HG03571 (cell line): ENCODE measurements around the gene SH3PXD2A.

ENCODE experiments used
- ATAC-seq: cut with Tn5 transposase; IDR thresholded peaks from one replicate; pipeline ENCODE4 v1.9.1; 2021; ENCODE audit not compliant: unreplicated experiment

The SH3PXD2A gene

DNA sequence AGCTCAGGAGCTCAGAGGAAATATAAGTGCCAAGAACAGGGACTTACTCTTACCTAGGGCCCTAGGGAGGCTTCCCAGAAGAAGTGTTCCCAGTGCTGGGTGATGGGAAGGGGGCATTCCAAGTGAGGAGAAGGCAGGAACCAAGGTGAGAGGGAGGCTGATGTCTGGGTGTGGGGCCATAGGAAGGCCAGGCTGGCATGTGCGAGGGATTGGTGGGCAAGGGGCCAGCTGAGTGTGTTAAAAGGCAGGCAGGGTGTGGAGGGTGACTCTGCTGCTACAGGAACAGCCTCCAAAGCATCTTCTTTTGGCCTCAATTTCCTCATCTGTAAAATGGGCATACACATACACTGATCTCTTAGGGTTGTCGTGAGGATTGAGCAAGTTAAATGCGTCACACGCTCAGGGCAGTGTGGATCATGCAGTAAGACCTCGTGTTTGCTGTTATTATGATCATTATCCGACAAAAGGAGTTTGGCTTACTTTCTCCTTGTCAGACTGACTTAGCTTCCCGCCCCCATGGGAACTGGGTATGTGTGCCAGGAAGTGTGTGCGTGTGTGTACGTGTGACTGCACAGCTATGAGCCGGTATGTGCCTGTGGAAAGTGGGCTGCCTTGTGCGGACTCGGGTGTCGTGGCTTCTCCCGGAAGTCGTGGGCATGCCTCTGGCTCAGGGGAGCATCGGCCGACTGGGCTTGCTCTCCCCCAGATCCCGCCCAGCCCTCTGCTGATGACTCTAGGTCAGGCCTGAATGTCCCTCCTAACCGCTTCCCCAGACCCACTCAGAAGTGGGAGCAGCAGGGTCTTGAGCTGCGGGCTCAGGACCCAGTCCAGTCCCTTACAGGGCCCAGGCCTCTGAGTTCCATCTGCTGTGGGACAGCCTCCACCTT lies 302.3 kb downstream of the SH3PXD2A start:
- ATAC-seq: no peak

DNA sequence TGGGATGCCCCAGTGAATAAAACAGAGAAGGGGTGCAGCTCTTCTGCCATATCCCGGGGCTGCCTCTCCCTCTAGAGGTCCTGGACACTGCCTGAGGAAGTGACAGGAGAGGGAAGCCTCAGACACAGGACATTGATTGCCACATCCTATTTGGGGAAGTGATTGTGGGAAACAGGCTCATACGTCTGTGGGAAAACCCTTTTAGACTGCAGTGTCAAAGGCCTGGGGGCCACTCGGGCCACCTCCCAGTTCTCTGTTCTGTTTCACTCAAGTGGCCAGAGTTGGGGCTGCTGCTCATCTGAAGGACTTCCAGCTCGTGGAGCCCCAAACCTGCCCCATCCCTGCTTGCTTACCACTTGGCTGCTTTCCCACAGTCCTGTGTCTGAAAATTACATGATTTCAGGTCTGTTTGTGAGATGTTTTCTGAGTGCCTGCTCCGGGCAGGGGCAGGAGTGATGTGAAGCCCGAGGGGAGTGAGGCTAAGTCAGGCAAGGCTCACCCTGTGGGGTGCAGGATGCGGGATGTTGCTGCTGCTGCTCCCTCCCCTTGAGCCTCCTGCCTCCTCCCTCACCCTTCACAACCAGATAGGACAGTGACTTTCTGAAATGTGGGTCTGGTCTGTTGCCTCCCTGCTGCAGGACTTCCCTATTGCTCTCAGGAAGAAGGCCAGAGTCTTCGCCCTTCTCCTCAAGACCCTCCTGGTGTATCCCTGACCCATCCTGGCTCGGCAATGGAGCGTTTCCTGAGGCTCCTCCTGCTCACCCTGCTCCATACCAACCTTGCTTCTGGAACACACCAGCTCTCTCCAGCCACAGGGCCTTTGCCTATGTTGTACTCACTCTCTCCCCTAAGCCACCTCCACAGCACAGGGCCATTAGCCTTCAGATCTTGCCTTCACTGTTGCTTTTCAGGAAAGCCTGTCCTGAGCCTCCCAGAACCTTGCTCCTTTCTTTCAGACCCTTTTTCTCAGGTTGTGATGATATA lies 303.5 kb downstream of the SH3PXD2A start:
- ATAC-seq: no peak

DNA sequence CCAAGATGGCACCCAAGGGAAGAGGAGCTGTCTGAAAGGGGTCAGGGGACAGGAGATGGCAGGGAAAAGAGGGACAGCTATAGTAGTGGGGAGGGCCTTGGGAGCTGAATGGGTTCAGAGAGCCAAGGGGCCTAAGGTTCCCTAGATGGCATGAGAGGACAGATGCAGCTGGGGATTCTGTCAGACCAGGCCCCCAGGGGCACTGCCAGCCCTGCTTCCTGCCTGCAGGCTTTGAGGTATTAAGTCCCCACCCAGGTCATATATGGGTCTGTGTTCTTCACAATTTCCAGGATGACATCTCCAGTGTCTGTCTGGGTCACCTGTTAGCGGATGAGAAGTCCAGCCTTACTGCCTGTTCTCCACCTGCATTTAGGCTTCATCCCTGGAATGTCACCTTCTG lies 305.1 kb downstream of the SH3PXD2A start:
- no peak for ATAC-seq

DNA sequence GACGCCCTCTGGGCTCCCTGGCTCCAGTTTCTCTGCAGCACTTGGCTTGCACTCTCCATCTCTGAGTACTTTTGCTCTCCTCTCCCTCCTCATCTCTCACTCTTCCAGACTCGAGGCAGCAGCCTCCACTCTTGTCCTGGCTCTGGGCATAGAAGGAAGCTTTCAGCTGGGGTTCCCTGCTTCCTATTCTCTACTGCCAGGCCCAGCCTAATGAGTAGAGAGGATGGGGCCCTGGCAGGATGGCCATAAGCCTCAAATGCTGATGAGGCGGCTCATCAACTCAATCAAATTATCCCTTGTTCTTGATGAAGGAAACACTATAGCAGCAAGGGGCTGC lies 306.1 kb downstream of the SH3PXD2A start:
- ATAC-seq: no peak

DNA sequence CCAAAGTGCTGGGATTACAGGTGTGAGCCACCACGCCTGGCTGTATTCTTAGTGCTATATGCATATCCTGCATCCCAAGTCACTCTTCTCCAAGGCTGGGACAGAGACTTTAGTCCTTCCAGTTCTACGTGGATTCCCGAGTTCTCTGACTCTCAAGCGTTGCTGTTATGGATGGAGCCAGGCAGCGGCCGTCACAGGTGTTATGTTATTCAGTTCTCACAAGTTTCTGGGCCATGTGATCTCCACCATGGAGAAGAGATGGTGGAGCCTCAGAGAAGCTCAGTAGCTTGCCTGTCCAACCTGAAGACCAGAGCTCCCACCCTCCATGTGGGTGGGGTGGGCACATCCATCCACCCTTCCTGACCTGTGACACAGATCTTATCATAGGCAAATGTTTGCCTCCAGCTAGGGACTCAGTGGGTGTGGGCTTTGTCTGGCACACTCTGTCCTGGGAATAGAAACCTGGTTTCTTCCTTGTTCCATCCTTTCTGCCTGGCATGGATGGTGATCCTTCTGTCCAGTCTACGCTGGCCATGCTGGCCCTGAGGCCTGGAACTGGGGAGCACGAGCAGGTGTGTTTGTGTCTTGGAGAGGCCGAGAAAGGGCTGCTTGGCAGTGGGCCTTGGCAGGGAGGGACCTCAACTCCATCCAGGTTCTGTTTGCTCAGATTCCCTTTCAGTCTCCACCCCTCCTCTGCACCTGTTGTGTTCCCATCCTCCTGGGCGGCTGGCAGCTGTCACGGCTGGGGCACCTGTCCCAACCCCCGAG lies 306.6 kb downstream of the SH3PXD2A start:
- ATAC-seq: no peak

DNA sequence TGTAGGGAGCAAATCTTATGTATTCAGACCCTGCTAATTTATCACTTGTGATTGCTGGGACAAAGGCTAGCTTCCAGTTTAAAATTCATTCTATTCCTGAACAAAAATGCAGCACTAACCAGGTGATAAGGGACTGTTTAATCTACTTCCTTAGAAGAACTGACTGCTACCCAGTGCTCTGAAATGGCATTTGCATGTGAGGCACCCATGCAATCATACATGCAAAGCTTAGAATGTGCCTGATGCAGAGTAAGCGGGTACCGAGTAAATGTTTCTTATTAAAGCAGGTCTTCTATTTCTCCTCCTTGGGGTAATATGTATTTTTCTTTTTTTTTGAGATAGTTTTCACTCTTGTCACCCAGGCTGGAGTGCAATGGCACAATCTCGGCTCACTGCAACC lies 307.4 kb downstream of the SH3PXD2A start:
- ATAC-seq: no peak

DNA sequence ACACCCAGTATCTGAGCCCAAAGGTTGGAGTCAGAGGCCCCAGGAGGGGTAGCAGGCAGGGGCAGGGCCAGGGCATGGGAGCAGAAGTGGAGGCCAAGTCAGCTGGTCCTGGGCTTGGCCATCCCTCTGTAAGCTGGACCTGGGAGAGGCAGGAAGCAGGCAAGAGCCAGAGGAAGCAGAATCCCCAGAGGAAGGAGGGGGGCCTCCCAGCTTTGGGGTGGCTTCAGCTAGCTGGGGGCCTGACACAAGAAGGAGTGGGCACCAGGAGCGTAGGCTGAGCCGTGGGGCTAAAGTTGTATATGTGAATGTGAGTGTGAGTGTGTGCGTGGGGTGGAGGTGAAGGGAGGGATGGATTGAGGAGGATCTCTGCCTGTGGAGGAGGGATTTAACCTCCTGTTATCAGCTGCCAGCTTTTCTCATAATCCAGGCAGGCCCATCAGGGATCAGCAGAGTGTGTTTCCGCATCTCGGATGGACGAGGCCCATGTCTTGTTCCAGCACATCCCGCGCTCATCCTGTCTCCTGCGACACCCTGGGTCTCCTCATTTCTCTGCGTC lies 307.9 kb downstream of the SH3PXD2A start:
- no peak for ATAC-seq

DNA sequence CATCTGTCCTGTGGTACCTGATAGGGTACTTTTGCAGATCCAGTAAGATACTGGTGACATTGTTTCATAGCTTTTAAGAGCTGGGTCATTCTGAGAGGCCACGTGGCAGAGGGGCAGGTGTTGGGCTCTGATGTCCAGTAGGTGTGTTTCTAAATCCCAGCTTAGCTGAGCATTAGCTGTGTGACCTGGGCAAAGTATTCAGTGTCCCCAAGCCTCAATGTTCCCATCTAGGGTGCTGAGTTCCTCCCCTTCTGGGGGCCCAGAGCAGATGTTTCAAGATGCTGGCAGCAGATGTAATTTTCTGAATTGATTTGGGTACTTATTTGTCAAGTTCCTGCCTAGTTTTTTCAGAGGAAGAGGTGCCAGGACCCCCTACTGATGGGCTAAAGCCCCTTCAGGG lies 309.0 kb downstream of the SH3PXD2A start:
- no peak for ATAC-seq

DNA sequence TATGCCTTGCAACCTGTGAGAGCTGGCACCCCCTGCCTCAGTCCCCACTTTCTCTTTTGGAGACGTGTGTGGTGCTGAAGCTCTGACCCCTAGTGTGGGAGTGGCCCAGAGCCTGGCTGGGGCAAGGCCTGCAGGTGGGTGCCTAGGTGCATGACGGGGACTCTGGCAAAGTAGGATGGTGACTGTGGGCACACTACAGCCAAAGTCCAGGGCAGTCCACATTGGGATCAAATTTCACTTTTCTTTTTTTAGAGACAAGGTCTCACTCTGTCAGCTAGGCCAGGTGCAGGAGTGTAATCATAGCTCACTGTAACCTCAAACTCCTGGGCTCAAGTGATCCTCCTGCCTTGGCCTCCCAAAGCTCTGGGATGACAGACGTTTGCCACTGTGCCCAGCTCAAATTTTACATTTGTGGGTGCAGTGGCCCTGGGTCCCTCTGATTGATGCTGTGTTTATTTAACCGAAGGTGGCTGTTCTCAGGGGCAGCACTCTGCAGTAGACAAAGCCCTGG lies 309.6 kb downstream of the SH3PXD2A start:
- ATAC-seq: no peak

DNA sequence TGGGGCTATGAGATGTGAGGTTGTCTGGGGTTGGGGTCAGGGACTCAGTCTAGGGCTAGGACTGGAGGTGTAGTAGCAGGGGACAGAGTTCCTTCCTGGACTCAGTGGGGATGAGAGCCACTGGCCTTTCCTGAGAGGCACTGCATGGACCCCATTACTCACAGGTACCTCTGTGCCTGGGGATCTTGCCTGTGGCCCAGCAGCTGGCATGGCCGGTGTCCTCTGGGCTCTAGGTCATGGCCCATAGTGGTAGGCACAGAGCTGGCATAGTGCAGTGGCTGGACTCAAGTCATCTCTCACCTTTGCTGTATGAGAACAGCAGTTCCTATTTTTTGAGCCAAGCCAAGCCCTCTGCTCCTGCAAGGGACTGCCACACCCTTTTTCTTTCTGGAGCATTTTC lies 310.0 kb downstream of the SH3PXD2A start:
- ATAC-seq: no peak

DNA sequence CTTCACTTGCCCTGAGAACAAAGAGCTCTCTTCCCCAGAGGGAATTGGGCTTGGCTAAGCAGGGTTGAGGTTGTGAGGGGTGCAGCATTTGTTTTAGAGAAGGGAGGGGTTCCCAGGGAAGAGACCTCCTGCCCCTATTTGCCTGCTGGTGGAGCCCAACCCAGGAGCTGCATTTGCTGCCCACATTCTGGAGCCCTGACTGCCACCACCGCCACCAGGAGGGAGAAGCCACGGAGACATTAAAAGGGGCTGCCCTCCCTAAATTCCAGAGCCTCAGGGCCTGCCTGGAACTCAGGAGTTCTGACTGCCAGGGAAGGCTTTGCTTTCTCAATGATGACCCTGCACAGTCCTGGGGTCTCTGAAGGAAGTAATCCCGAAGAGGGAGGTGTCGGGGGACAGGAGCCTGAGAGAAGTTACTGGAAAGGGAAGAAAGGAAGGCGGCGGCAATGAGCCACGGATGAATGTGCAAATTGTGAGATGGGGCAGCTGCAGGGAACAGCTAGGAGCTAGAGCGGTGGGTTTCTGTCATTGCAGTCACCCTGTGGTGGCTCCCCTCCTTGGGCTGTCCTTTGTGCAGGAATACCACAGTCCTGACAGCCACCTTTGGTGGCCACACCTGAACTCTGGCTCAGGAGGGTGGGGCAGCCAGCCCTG lies 310.6 kb downstream of the SH3PXD2A start:
- no peak for ATAC-seq
